ENCODE results near the gene QRICH2. TPM values are rescaled to one million over a fixed set of nuclear protein-coding genes. Genes with fewer than 3 reads are reported as not detected.
A peak's percentile ranks its signal among the peaks of the same experiment; 100 is the strongest.

The QRICH2 gene
- total RNA-seq, 3 donors from 2014 or later (not counting 1 experiment from before 2014, with no cell fraction given) = 2.3 to 3.1 (median 2.9) TPM

- TF ChIP-seq CTCF (IDR thresholded peaks at IDR 0.05) = no peak
- intact Hi-C loops (cut with micrococcal nuclease) = loop anchor here (5.0 kb wide), 1 partner anchor 37 kb away; no protein-coding TSS in a partner anchor
- peak within 1 kb of the TSS; percentile 59 to 81 for H3K27ac Mint-ChIP-seq
- Histone ChIP-seq H3K4me1 (ENCODE audit: control insufficient read depth, insufficient read depth, low read length) (peaks cover 20% of the 10 kb centered on the region), H3K4me3 (ENCODE audit: low read length) (peak within 1 kb of the TSS; percentile 44), H3K36me3 (ENCODE audit: control insufficient read depth, insufficient read depth, low read length) (no peaks in the 10 kb centered on the region), H3K27ac (ENCODE audit: low read length) (no peak within 1 kb of the TSS), H3K9me3 (ENCODE audit: control insufficient read depth, insufficient read depth, low read length) (no peaks in the 10 kb centered on the region), H3K27me3 (ENCODE audit: control insufficient read depth, insufficient read depth, low read length) (peaks cover 20% of the 10 kb centered on the region)
- no peaks in the 10 kb centered on the region for H3K9me3 Mint-ChIP-seq
- H3K4me3 Mint-ChIP-seq = peak within 1 kb of the TSS; percentile 93
- peaks cover 0 to 12% of the 10 kb centered on the region in 2 donors for H3K27me3 Mint-ChIP-seq (ENCODE audit: low read depth in 2 of 2)
- H3K4me1 Mint-ChIP-seq = peaks cover 8 to 16% of the 10 kb centered on the region in 2 donors
- whole genome bisulfite sequencing (ENCODE audit: insufficient coverage) = under 1% methylated on average over 97 of the region's 102 CpGs
- H3K36me3 Mint-ChIP-seq = no peaks in the 10 kb centered on the region
- peak; percentile 92 to 95 (median 94) for ATAC-seq
- DNase-seq = peak; percentile 65 to 86
Measured at GRCh38 chr17:76240461-76241203, 67.4 kb downstream of the QRICH2 start, which contains the start of gene RNF157. TSS of gene RNF157 (minus strand) at chr17:76240493. CDS start at chr17:76240240, 253 bp downstream.

- Histone ChIP-seq H3K9me3 (ENCODE audit: control insufficient read depth, insufficient read depth, low read length) (no peaks in the 10 kb centered on the region), H3K36me3 (ENCODE audit: control insufficient read depth, insufficient read depth, low read length) (no peaks in the 10 kb centered on the region), H3K27me3 (ENCODE audit: control insufficient read depth, insufficient read depth, low read length) (peaks cover 20% of the 10 kb centered on the region), H3K4me3 (ENCODE audit: low read length) (peak overlapping the region; percentile 42), H3K27ac (ENCODE audit: low read length) (no peak overlapping the region), H3K4me1 (ENCODE audit: control insufficient read depth, insufficient read depth, low read length) (peaks cover 20% of the 10 kb centered on the region)
- no peaks in the 10 kb centered on the region for H3K9me3 Mint-ChIP-seq
- peaks cover 0 to 12% of the 10 kb centered on the region in 2 donors for H3K27me3 Mint-ChIP-seq (ENCODE audit: low read depth in 2 of 2)
- no peak for TF ChIP-seq CTCF (IDR thresholded peaks at IDR 0.05)
- H3K27ac Mint-ChIP-seq = no peak overlapping the region
- peak overlapping the region; percentile 88 for H3K4me3 Mint-ChIP-seq
- peak in 1 of 2 donors; percentile 36 for DNase-seq
- H3K36me3 Mint-ChIP-seq = no peaks in the 10 kb centered on the region
- ATAC-seq = no peak
- 11% methylated on average over 74 of the region's 75 CpGs for WGBS (ENCODE audit: insufficient coverage)
- peaks cover 8 to 16% of the 10 kb centered on the region in 2 donors for H3K4me1 Mint-ChIP-seq
- intact Hi-C loops (cut with micrococcal nuclease) = loop anchor here (5.0 kb wide), 1 partner anchor 38 kb away; no protein-coding TSS in a partner anchor
Measured at GRCh38 chr17:76239538-76240274, 68.4 kb downstream of the QRICH2 start.

- Mint-ChIP-seq H3K27ac (no peak overlapping the region), H3K4me3 (peak overlapping the region; percentile 88), H3K36me3 (no peaks in the 10 kb centered on the region), H3K27me3 (ENCODE audit: low read depth in 2 of 2) (peaks cover 0 to 12% of the 10 kb centered on the region in 2 donors), H3K9me3 (no peaks in the 10 kb centered on the region), H3K4me1 (peaks cover 11 to 16% of the 10 kb centered on the region in 2 donors)
- ATAC-seq (no peak), DNase-seq (no peak)
- no peaks in the 10 kb centered on the region for H3K36me3 ChIP-seq (ENCODE audit: control insufficient read depth, insufficient read depth, low read length)
- no peak for TF ChIP-seq CTCF (IDR thresholded peaks at IDR 0.05)
- H3K4me3 ChIP-seq (ENCODE audit: low read length) = no peak overlapping the region
- WGBS (ENCODE audit: insufficient coverage) = 74% methylated on average over 8 of the region's 11 CpGs
- no peak overlapping the region for H3K27ac ChIP-seq (ENCODE audit: low read length)
- H3K4me1 ChIP-seq (ENCODE audit: control insufficient read depth, insufficient read depth, low read length) = peaks cover 20% of the 10 kb centered on the region
- intact Hi-C loops (cut with micrococcal nuclease) = no loop called here
- peaks cover 17% of the 10 kb centered on the region for H3K27me3 ChIP-seq (ENCODE audit: control insufficient read depth, insufficient read depth, low read length)
- H3K9me3 ChIP-seq (ENCODE audit: control insufficient read depth, insufficient read depth, low read length) = no peaks in the 10 kb centered on the region
Measured at GRCh38 chr17:76238847-76239537, 69.1 kb downstream of the QRICH2 start.

All from natural killer cell (primary cell).